SJCRH30 (cell line): Measurements from ENCODE around the gene TTLL10. TPM values are rescaled to one million over a fixed set of nuclear protein-coding genes. Genes with fewer than 3 reads are reported as not detected.
A peak's percentile ranks its signal among the peaks of the same experiment; 100 is the strongest.
"Not testable (repeated sequence)": the region's sequence is repeated elsewhere in the genome, so short reads cannot be mapped to it uniquely, and the experiment has no call there.

Source experiments
- DNase-seq, 2 experiments: peaks; one replicate each; pipeline ENCODE4 v3.0.0-alpha.2; 2015 to 2020
- H3K27ac ChIP-seq: fragments of 250-450 bp; sonication (Bioruptor Pico); 2 replicates; pipeline ENCODE4 v1.5.1; 2020; ENCODE audit warnings: mild to moderate bottlenecking, moderate library complexity
- H3K27me3 ChIP-seq: fragments of 250-450 bp; sonication (Bioruptor Pico); 2 replicates; pipeline ENCODE4 v1.5.1; 2020; ENCODE audit warnings: mild to moderate bottlenecking, moderate library complexity
- H3K36me3 ChIP-seq: fragments of 250-450 bp; sonication (Bioruptor Pico); 2 replicates; pipeline ENCODE4 v1.5.1; 2020; ENCODE audit warnings: mild to moderate bottlenecking, moderate library complexity
- H3K4me1 ChIP-seq: fragments of 250-450 bp; sonication (Bioruptor Pico); 2 replicates; pipeline ENCODE4 v1.5.1; 2020; ENCODE audit warnings: mild to moderate bottlenecking, moderate library complexity
- H3K4me3 ChIP-seq: fragments of 250-450 bp; sonication (Bioruptor Pico); 2 replicates; pipeline ENCODE4 v1.5.1; 2020; ENCODE audit warnings: mild to moderate bottlenecking, moderate library complexity
- H3K9me3 ChIP-seq: fragments of 250-450 bp; sonication (Bioruptor Pico); replicated peaks from 2 replicates; pipeline ENCODE4 v1.5.1; 2020; ENCODE audit warnings: mild to moderate bottlenecking, moderate library complexity
- total RNA-seq: library from RNA; depleted of rRNA; stranded (reverse); fragments of >200 nt; shearing (Covaris generic); gene quantifications from 2 replicates; pipeline ENCODE4 v1.2.3, GENCODE V29; 2014

The TTLL10 gene
- total RNA-seq, 1 experiment from 2014 or later: 0.42 TPM

GRCh38 chr1:1148061-1148460, 25.6 kb upstream of the TTLL10 start:
- no peaks in the 10 kb centered on the region for H3K36me3 ChIP-seq
- no peak for DNase-seq
- no peaks in the 10 kb centered on the region for H3K9me3 ChIP-seq
- no peak overlapping the region for H3K4me3 ChIP-seq
- H3K4me1 ChIP-seq: peaks cover 23% of the 10 kb centered on the region
- peaks cover 15% of the 10 kb centered on the region for H3K27me3 ChIP-seq
- no peak overlapping the region for H3K27ac ChIP-seq

GRCh38 chr1:1148569-1148968, 25.1 kb upstream of the TTLL10 start:
- H3K27ac ChIP-seq: no peak overlapping the region
- H3K4me1 ChIP-seq: peaks cover 21% of the 10 kb centered on the region
- H3K27me3 ChIP-seq: peaks cover 15% of the 10 kb centered on the region
- no peak overlapping the region for H3K4me3 ChIP-seq
- no peaks in the 10 kb centered on the region for H3K9me3 ChIP-seq
- H3K36me3 ChIP-seq: no peaks in the 10 kb centered on the region
- no peak for DNase-seq

- H3K27me3 ChIP-seq: peaks cover 15% of the 10 kb centered on the region
- H3K9me3 ChIP-seq: peaks cover 3% of the 10 kb centered on the region; the same call in 1 of the 2 replicates
- no peaks in the 10 kb centered on the region for H3K36me3 ChIP-seq
- peaks cover 13% of the 10 kb centered on the region for H3K4me1 ChIP-seq
- H3K27ac ChIP-seq: no peak overlapping the region
- no peak for DNase-seq
- no peak overlapping the region for H3K4me3 ChIP-seq
These were observed 24.3 kb upstream of the TTLL10 start for GRCh38 chr1:1149416-1149815.

GRCh38 chr1:1150100-1150499, 23.6 kb upstream of the TTLL10 start:
- Histone ChIP-seq H3K9me3 (peaks cover 3% of the 10 kb centered on the region; the same call in 1 of the 2 replicates), H3K36me3 (no peaks in the 10 kb centered on the region), H3K4me1 (peaks cover 8% of the 10 kb centered on the region), H3K27me3 (peaks cover 15% of the 10 kb centered on the region), H3K4me3 (no peak overlapping the region), H3K27ac (no peak overlapping the region)
- no peak for DNase-seq

- Histone ChIP-seq H3K27ac (no peak overlapping the region), H3K4me3 (no peak overlapping the region), H3K27me3 (peaks cover 8% of the 10 kb centered on the region), H3K4me1 (no peaks in the 10 kb centered on the region), H3K36me3 (no peaks in the 10 kb centered on the region), H3K9me3 (peaks cover 3% of the 10 kb centered on the region; the same call in 1 of the 2 replicates)
- DNase-seq: no peak
These were observed 22.4 kb upstream of the TTLL10 start for GRCh38 chr1:1151306-1151705.

- DNase-seq, H3K4me1 ChIP-seq, H3K9me3 ChIP-seq, H3K36me3 ChIP-seq, H3K4me3 ChIP-seq, H3K27ac ChIP-seq, H3K27me3 ChIP-seq: not testable (repeated sequence)
These were observed 21.2 kb upstream of the TTLL10 start for GRCh38 chr1:1152431-1152830.

GRCh38 chr1:1153215-1153614, 20.5 kb upstream of the TTLL10 start:
- H3K4me1 ChIP-seq, H3K36me3 ChIP-seq, DNase-seq, H3K4me3 ChIP-seq, H3K27me3 ChIP-seq, H3K9me3 ChIP-seq, H3K27ac ChIP-seq: not testable (repeated sequence)

- no peak overlapping the region for H3K4me3 ChIP-seq
- no peaks in the 10 kb centered on the region for H3K36me3 ChIP-seq
- H3K27ac ChIP-seq: no peak overlapping the region
- peaks cover 3% of the 10 kb centered on the region; the same call in 1 of the 2 replicates for H3K9me3 ChIP-seq
- H3K4me1 ChIP-seq: peaks cover 6% of the 10 kb centered on the region
- no peak for DNase-seq
- H3K27me3 ChIP-seq: no peaks in the 10 kb centered on the region
These were observed 19.8 kb upstream of the TTLL10 start for GRCh38 chr1:1153874-1154273.

- no peak overlapping the region for H3K27ac ChIP-seq
- H3K9me3 ChIP-seq: peaks cover 3% of the 10 kb centered on the region; the same call in 1 of the 2 replicates
- H3K4me1 ChIP-seq: peaks cover 20% of the 10 kb centered on the region
- H3K36me3 ChIP-seq: no peaks in the 10 kb centered on the region
- no peak for DNase-seq
- H3K27me3 ChIP-seq: no peaks in the 10 kb centered on the region
- H3K4me3 ChIP-seq: no peak overlapping the region
These were observed 18.4 kb upstream of the TTLL10 start for GRCh38 chr1:1155258-1155657.

- Histone ChIP-seq H3K27me3 (0 out of 2 replicates have a peak, but pooled peaks cover under 1% of the 10 kb centered on the region), H3K27ac (no peak overlapping the region), H3K4me3 (no peak overlapping the region), H3K9me3 (peaks cover 3% of the 10 kb centered on the region; the same call in 1 of the 2 replicates), H3K36me3 (no peaks in the 10 kb centered on the region), H3K4me1 (peaks cover 20% of the 10 kb centered on the region)
- no peak for DNase-seq
These were observed 17.3 kb upstream of the TTLL10 start for GRCh38 chr1:1156140-1157032.

GRCh38 chr1:1157033-1157365, 16.7 kb upstream of the TTLL10 start:
- H3K4me3 ChIP-seq: no peak overlapping the region
- peaks cover 6% of the 10 kb centered on the region; the same call in 1 of the 2 replicates for H3K27me3 ChIP-seq
- no peak overlapping the region for H3K27ac ChIP-seq
- H3K36me3 ChIP-seq: no peaks in the 10 kb centered on the region
- peaks cover 22% of the 10 kb centered on the region for H3K4me1 ChIP-seq
- no peak for DNase-seq
- H3K9me3 ChIP-seq: peaks cover 3% of the 10 kb centered on the region; the same call in 1 of the 2 replicates

GRCh38 chr1:1157426-1157913, 16.2 kb upstream of the TTLL10 start:
- Histone ChIP-seq H3K4me1 (peaks cover 22% of the 10 kb centered on the region), H3K4me3 (peak overlapping the region; percentile 62), H3K9me3 (peaks cover 3% of the 10 kb centered on the region; the same call in 1 of the 2 replicates), H3K27me3 (peaks cover 10% of the 10 kb centered on the region; the same call in 1 of the 2 replicates), H3K36me3 (no peaks in the 10 kb centered on the region), H3K27ac (peak overlapping the region; percentile 96)
- DNase-seq: peak; percentile 85 to 88

GRCh38 chr1:1157914-1158710, 15.6 kb upstream of the TTLL10 start:
- Histone ChIP-seq H3K4me3 (peak overlapping the region; percentile 62), H3K9me3 (peaks cover 3% of the 10 kb centered on the region; the same call in 1 of the 2 replicates), H3K27ac (peak overlapping the region; percentile 96), H3K4me1 (peaks cover 22% of the 10 kb centered on the region), H3K36me3 (no peaks in the 10 kb centered on the region), H3K27me3 (peaks cover 10% of the 10 kb centered on the region; the same call in 1 of the 2 replicates)
- peak; percentile 86 to 88 for DNase-seq

- H3K9me3 ChIP-seq: no peaks in the 10 kb centered on the region; the same call in 1 of the 2 replicates
- DNase-seq: no peak
- no peak overlapping the region for H3K4me3 ChIP-seq
- peaks cover 25% of the 10 kb centered on the region for H3K4me1 ChIP-seq
- no peak overlapping the region for H3K27ac ChIP-seq
- no peaks in the 10 kb centered on the region for H3K36me3 ChIP-seq
- peaks cover 23% of the 10 kb centered on the region for H3K27me3 ChIP-seq
These were observed 13.3 kb upstream of the TTLL10 start for GRCh38 chr1:1160281-1160930.
